Astrocyte (in vitro differentiated cells and primary cell): ENCODE measurements around the gene CIZ1. TPM values are rescaled to one million over a fixed set of nuclear protein-coding genes. Genes with fewer than 3 reads are reported as not detected.

ENCODE experiments used
- DNase-seq: peaks from one replicate; pipeline ENCODE4 v3.0.0-alpha.2; 2010; ENCODE audit warnings: low read depth
- FAIRE-seq: peaks from 2 replicates; lab custom pipeline; 2011; peaks lifted over from hg19 to GRCh38; lab: Jason Lieb, UNC
- H2AFZ ChIP-seq: 2 replicates; pipeline ENCODE4 v1.6.0; 2012; ENCODE audit warnings: low read depth, low read length, inconsistent platforms
- H3K27ac ChIP-seq: 2 replicates; pipeline ENCODE4 v1.5.1; 2011; ENCODE audit warnings: low read depth, low read length, inconsistent platforms
- H3K27me3 ChIP-seq: 2 replicates; pipeline ENCODE4 v1.6.0; 2011; ENCODE audit warnings: low read length, inconsistent platforms; ENCODE audit not compliant: insufficient read depth
- H3K36me3 ChIP-seq: 2 replicates; pipeline ENCODE4 v1.5.1; 2011; ENCODE audit warnings: low read length, inconsistent platforms; ENCODE audit not compliant: insufficient read depth
- H3K4me1 ChIP-seq: 2 replicates; pipeline ENCODE4 v1.5.1; 2011; ENCODE audit warnings: low read length, inconsistent platforms; ENCODE audit not compliant: insufficient read depth
- H3K4me2 ChIP-seq: 2 replicates; pipeline ENCODE4 v1.6.0; 2012; ENCODE audit warnings: low read length, inconsistent platforms
- H3K4me3 ChIP-seq: 2 replicates; pipeline ENCODE4 v1.5.1; 2011; ENCODE audit warnings: low read depth, mild to moderate bottlenecking, low read length, inconsistent platforms; ENCODE audit not compliant: insufficient read depth
- H3K79me2 ChIP-seq: 2 replicates; pipeline ENCODE4 v1.6.0; 2012; ENCODE audit warnings: mild to moderate bottlenecking, low read length, inconsistent platforms; ENCODE audit not compliant: insufficient read depth
- H3K9ac ChIP-seq: 2 replicates; pipeline ENCODE4 v1.6.0; 2012; ENCODE audit warnings: mild to moderate bottlenecking, low read length, inconsistent platforms
- H3K9me3 ChIP-seq: 2 replicates; pipeline ENCODE4 v1.5.1; 2012; ENCODE audit warnings: low read depth, mild to moderate bottlenecking, low read length, inconsistent platforms; ENCODE audit not compliant: insufficient read depth
- H4K20me1 ChIP-seq: 2 replicates; pipeline ENCODE4 v1.6.0; 2012; ENCODE audit warnings: low read length, inconsistent platforms; ENCODE audit not compliant: insufficient read depth
- H3K27ac Mint-ChIP-seq: one replicate; pipeline ENCODE4 v1.8.0; 2021; ENCODE audit warnings: mild to moderate bottlenecking, mixed read lengths; ENCODE audit not compliant: unreplicated experiment
- H3K27me3 Mint-ChIP-seq: one replicate; pipeline ENCODE4 v1.8.0; 2021; ENCODE audit warnings: low read depth, mixed read lengths; ENCODE audit not compliant: unreplicated experiment
- H3K36me3 Mint-ChIP-seq: one replicate; pipeline ENCODE4 v1.8.0; 2021; ENCODE audit warnings: low read depth, mixed read lengths; ENCODE audit not compliant: unreplicated experiment
- H3K4me1 Mint-ChIP-seq: one replicate; pipeline ENCODE4 v1.8.0; 2021; ENCODE audit warnings: low read depth, mixed read lengths; ENCODE audit not compliant: unreplicated experiment
- H3K4me3 Mint-ChIP-seq: one replicate; pipeline ENCODE4 v1.8.0; 2021; ENCODE audit warnings: mild to moderate bottlenecking, moderate library complexity, mixed read lengths; ENCODE audit not compliant: unreplicated experiment
- H3K9me3 Mint-ChIP-seq: one replicate; pipeline ENCODE4 v1.8.0; 2021; ENCODE audit warnings: mild to moderate bottlenecking, mixed read lengths; ENCODE audit not compliant: unreplicated experiment
- EZH2 ChIP-seq: IDR thresholded peaks from 2 replicates; pipeline ENCODE4 v1.6.1; 2012; ENCODE audit warnings: mild to moderate bottlenecking, low read length, inconsistent platforms; ENCODE audit not compliant: insufficient read depth
- total RNA-seq: library from RNA; stranded (reverse); gene quantifications from 2 replicates; pipeline ENCODE4 v1.2.1, GENCODE V29; 2021
- TF ChIP-seq, protein P1 (sequence below): IDR thresholded peaks from 2 replicates; pipeline ENCODE4 v1.5.1; 2011; ENCODE audit warnings: low read depth, mild to moderate bottlenecking, inconsistent platforms, low read length, moderate library complexity; ENCODE audit not compliant: insufficient read depth

The CIZ1 gene
- total RNA-seq, 1 donor from 2014 or later = 117 TPM

DNA sequence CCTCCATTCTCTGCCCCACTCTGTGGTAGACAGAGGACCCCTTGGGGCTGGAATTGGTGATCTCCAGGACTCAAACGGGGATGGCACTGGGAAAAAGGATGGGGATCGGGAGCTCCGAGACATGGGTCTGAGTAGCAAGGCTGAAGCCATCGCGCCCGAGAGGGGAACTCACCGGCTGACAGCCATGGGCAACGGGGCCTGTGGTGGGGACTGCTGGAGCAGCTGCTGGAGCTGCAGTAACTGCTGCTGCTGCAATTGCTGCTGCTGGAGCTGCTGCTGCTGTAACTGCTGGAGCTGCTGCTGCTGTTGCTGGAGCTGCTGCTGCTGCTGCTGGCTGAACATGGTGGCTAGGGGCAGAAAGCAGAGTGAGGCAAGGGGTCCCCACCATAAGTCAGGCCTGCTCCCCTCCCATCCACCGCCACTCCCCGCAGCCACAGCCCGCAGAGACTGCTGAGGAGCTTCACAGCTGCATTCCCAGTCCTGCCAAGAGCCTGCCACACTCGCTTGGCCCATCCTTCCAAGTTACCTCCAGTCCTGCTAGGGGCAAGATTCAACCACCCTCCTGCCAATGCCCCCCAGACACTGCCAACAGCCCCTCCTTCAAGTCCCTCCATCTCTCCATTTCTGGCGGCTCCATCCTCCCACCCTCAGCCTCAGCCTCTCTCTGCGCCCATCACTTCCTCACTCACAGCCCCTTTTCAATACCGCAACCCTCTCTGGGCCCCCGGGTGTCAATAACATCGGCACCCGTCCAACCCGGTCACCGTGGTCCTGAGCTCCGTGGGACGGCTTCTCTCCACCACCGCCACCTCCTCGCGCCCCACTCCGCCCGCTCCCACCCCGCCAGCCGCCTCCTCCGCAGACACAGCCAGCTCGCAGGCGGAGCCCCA lies 611 bp downstream of the CIZ1 start:
- H3K27me3 Mint-ChIP-seq = no peaks in the 10 kb centered on the region
- peak overlapping the region; percentile 96 for H3K4me3 Mint-ChIP-seq
- H3K27ac ChIP-seq = peak overlapping the region; percentile 31
- peaks cover 8% of the 10 kb centered on the region for H3K4me1 Mint-ChIP-seq
- peak overlapping the region; percentile 82 for H3K4me3 ChIP-seq
- peak overlapping the region; percentile 83 for H3K27ac Mint-ChIP-seq
- peaks cover 26% of the 10 kb centered on the region for H3K79me2 ChIP-seq
- no peaks in the 10 kb centered on the region for H3K27me3 ChIP-seq
- peaks cover 14% of the 10 kb centered on the region for H3K36me3 ChIP-seq
- no peak for DNase-seq
- H3K9me3 ChIP-seq = no peaks in the 10 kb centered on the region
- peaks cover 21% of the 10 kb centered on the region for H4K20me1 ChIP-seq
- peak overlapping the region; percentile 94 for H3K9ac ChIP-seq
- H2AFZ ChIP-seq = peak overlapping the region; percentile 76
- H3K9me3 Mint-ChIP-seq = no peaks in the 10 kb centered on the region
- no peak for FAIRE-seq
- peaks cover 9% of the 10 kb centered on the region for H3K36me3 Mint-ChIP-seq
- peaks cover 12% of the 10 kb centered on the region for H3K4me1 ChIP-seq
- TF ChIP-seq EZH2 = no peak
- H3K4me2 ChIP-seq = peak overlapping the region; percentile 97

DNA sequence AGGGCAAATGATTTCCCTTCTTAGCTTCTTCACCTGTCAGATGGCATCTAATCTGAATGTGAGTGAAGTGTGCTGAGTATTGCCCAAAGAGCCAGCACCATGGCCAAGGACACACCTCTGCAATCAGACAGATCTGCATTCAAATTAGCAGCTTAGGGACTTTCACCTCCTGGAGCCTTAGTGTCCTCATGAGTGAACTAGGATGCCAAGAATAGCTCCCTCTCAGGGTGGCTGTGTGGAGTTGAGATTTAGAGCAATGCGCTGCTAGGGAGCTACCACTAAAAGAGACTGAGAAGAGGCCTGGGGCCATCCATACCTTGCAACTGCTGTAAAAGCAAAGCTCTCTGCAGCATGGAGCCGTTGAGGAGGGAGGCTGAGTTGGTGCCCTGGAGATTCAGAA lies 1.4 kb downstream of the CIZ1 start:
- TF ChIP-seq EZH2 = no peak
- TF ChIP-seq, protein P1, sequence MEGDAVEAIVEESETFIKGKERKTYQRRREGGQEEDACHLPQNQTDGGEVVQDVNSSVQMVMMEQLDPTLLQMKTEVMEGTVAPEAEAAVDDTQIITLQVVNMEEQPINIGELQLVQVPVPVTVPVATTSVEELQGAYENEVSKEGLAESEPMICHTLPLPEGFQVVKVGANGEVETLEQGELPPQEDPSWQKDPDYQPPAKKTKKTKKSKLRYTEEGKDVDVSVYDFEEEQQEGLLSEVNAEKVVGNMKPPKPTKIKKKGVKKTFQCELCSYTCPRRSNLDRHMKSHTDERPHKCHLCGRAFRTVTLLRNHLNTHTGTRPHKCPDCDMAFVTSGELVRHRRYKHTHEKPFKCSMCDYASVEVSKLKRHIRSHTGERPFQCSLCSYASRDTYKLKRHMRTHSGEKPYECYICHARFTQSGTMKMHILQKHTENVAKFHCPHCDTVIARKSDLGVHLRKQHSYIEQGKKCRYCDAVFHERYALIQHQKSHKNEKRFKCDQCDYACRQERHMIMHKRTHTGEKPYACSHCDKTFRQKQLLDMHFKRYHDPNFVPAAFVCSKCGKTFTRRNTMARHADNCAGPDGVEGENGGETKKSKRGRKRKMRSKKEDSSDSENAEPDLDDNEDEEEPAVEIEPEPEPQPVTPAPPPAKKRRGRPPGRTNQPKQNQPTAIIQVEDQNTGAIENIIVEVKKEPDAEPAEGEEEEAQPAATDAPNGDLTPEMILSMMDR = no peak
- DNase-seq = no peak

DNA sequence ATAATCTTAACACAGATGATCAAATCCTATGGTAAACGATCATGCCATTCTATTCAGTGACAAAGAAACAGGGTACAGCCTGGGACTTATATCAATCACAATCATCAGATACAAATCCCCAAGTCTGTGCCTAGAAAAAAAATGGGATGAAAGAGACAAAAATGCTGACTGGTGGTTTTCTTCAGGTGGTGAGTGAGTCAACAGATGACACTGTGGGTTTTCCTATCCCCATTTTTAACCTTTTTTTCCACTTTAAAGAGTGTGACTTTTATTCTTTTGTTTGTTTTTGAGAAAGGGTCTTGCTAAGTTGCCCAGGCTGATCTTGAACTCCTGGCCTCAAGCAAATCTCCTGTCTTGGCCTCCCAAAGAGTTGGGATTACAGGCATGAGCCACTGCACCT lies 3.2 kb downstream of the CIZ1 start:
- FAIRE-seq (no peak), DNase-seq (no peak)
- Histone ChIP-seq H4K20me1 (peaks cover 26% of the 10 kb centered on the region), H3K4me1 (peaks cover 12% of the 10 kb centered on the region), H2AFZ (no peak overlapping the region), H3K4me2 (no peak overlapping the region), H3K4me3 (no peak overlapping the region), H3K79me2 (peaks cover 26% of the 10 kb centered on the region), H3K9me3 (no peaks in the 10 kb centered on the region), H3K27me3 (no peaks in the 10 kb centered on the region), H3K27ac (no peak overlapping the region), H3K9ac (no peak overlapping the region), H3K36me3 (peaks cover 14% of the 10 kb centered on the region)
- TF ChIP-seq EZH2 = no peak
- TF ChIP-seq, protein P1 = no peak
- peaks cover 17% of the 10 kb centered on the region for H3K36me3 Mint-ChIP-seq
- no peaks in the 10 kb centered on the region for H3K9me3 Mint-ChIP-seq
- peak overlapping the region; percentile 27 for H3K4me3 Mint-ChIP-seq
- H3K4me1 Mint-ChIP-seq = peaks cover 8% of the 10 kb centered on the region
- no peak overlapping the region for H3K27ac Mint-ChIP-seq
- H3K27me3 Mint-ChIP-seq = no peaks in the 10 kb centered on the region

More for the DNA sequence above, 1.4 kb downstream of the CIZ1 start:
- H3K4me1 Mint-ChIP-seq = peaks cover 8% of the 10 kb centered on the region
- H3K27ac Mint-ChIP-seq = peak overlapping the region; percentile 14
- Histone ChIP-seq H3K79me2 (peaks cover 26% of the 10 kb centered on the region), H3K9me3 (no peaks in the 10 kb centered on the region), H3K36me3 (peaks cover 14% of the 10 kb centered on the region), H3K4me2 (peak overlapping the region; percentile 97), H4K20me1 (peaks cover 24% of the 10 kb centered on the region), H3K9ac (peak overlapping the region; percentile 94), H3K4me3 (no peak overlapping the region), H3K27ac (no peak overlapping the region), H3K27me3 (no peaks in the 10 kb centered on the region), H2AFZ (no peak overlapping the region), H3K4me1 (peaks cover 12% of the 10 kb centered on the region)
- peak overlapping the region; percentile 80 for H3K4me3 Mint-ChIP-seq
- peaks cover 13% of the 10 kb centered on the region for H3K36me3 Mint-ChIP-seq
- no peaks in the 10 kb centered on the region for H3K27me3 Mint-ChIP-seq
- FAIRE-seq = no peak
- no peaks in the 10 kb centered on the region for H3K9me3 Mint-ChIP-seq
